Keratinocyte (primary cell): ENCODE data around the gene SHISA7.

Experiments used
- CTCF ChIP-seq, 3 experiments: IDR thresholded peaks in 1 of 3; conservative IDR thresholded peaks in 1 of 3; optimal IDR thresholded peaks in 1 of 3; 2 replicates in 2 of 3; 3 replicates in 1 of 3; pipeline versions ENCODE3 to v1.5.1; 2011; ENCODE audit warnings: low read length in 3 of 3, mild to moderate bottlenecking in 3 of 3, moderate library complexity in 2 of 3, control low read depth in 1 of 3, inconsistent platforms in 1 of 3; ENCODE audit not compliant: insufficient read depth in 2 of 3; ENCODE audit errors: extremely low read depth in 1 of 3
- EZH2 ChIP-seq: IDR thresholded peaks from one replicate; pipeline ENCODE4 v1.6.1; 2012; ENCODE audit warnings: inconsistent platforms, mild to moderate bottlenecking, low read length, moderate library complexity

GRCh38 chr19:55467236-55468053 is 24.3 kb upstream of the SHISA7 start:
- TF ChIP-seq CTCF (optimal IDR thresholded peaks at IDR 0.05 in 1 of 3, IDR thresholded peaks at IDR 0.05 in 1 of 3, conservative IDR thresholded peaks at IDR 0.05 in 1 of 3; ENCODE audit: extremely low read depth in 1 of 3, insufficient read depth in 2 of 3, low read length in 3 of 3) (peak; percentile 75 to 97 (median 88)), EZH2 (no peak)
